NT2/D1 (cell line): ENCODE measurements around the gene NUTM1.

Experiments used
- YY1 ChIP-seq: IDR thresholded peaks from 2 replicates; pipeline ENCODE4 v1.6.1; 2011; ENCODE audit not compliant: insufficient read length, insufficient read depth
- ZNF274 ChIP-seq: IDR thresholded peaks from 2 replicates; pipeline ENCODE4 v1.6.1; 2011; ENCODE audit warnings: mild to moderate bottlenecking, low read depth, low read length

GRCh38 chr15:34358367-34358766 lies 15.3 kb downstream of the NUTM1 start:
- TF ChIP-seq YY1: no peak
- TF ChIP-seq ZNF274: no peak
